SK-N-SH treated with all-trans-retinoic acid at 6 μM for 48 hours (cell line): ENCODE data around the gene NSD2.

ENCODE experiments used
- ATAC-seq: fragments of 200-7000 bp; cut with Tn5 transposase; 3 replicates; pipeline ENCODE4 v1.9.1; 2020; ENCODE audit warnings: mild to moderate bottlenecking, moderate library complexity
- ARNTL ChIP-seq: fragments of 450-650 bp; formaldehyde crosslinking; IDR thresholded peaks from 2 replicates; pipeline ENCODE4 v1.5.0; 2020; ENCODE audit warnings: low read depth, mild to moderate bottlenecking, moderate library complexity, borderline replicate concordance
- BACH2 ChIP-seq: fragments of 250-450 bp; sonication (Bioruptor Pico); IDR thresholded peaks from 2 replicates; pipeline ENCODE4 v1.9.0; 2021; ENCODE audit warnings: mild to moderate bottlenecking, borderline replicate concordance
- CSDC2 ChIP-seq: fragments of 250-450 bp; sonication (Bioruptor Pico); IDR thresholded peaks from 2 replicates; pipeline ENCODE4 v1.5.0; 2020; ENCODE audit warnings: mild to moderate bottlenecking, moderate library complexity
- GLIS3 ChIP-seq: fragments of 250-450 bp; sonication (Bioruptor Pico); IDR thresholded peaks from 2 replicates; pipeline ENCODE4 v1.5.0; 2020; ENCODE audit warnings: mild to moderate bottlenecking, moderate library complexity
- ISL1 ChIP-seq: fragments of 250-450 bp; sonication (Bioruptor Pico); IDR thresholded peaks from 2 replicates; pipeline ENCODE4 v2.1.2; 2022; ENCODE audit warnings: mild to moderate bottlenecking, moderate library complexity
- OSR1 ChIP-seq: fragments of 250-450 bp; sonication (Bioruptor Pico); IDR thresholded peaks from 2 replicates; pipeline ENCODE4 v1.8.0; 2022; ENCODE audit warnings: moderate library complexity, mild to moderate bottlenecking, inconsistent platforms
- PPARA ChIP-seq: fragments of 250-450 bp; sonication (Bioruptor Pico); IDR thresholded peaks from 2 replicates; pipeline ENCODE4 v1.5.0; 2020; ENCODE audit warnings: mild to moderate bottlenecking, borderline replicate concordance
- RARB ChIP-seq: fragments of 250-450 bp; sonication (Bioruptor Pico); IDR thresholded peaks from 2 replicates; pipeline ENCODE4 v1.8.0; 2021; ENCODE audit warnings: mild to moderate bottlenecking, moderate library complexity
- SNAI2 ChIP-seq: fragments of 250-450 bp; sonication (Bioruptor Pico); IDR thresholded peaks from 2 replicates; pipeline ENCODE4 v1.5.0; 2020; ENCODE audit warnings: mild to moderate bottlenecking, moderate library complexity
- TCF4 ChIP-seq: fragments of 250-450 bp; sonication (Bioruptor Pico); IDR thresholded peaks from 2 replicates; pipeline ENCODE4 v1.8.0; 2021; ENCODE audit warnings: mild to moderate bottlenecking, moderate library complexity, borderline replicate concordance
- TOX ChIP-seq: fragments of 250-450 bp; sonication (Bioruptor Pico); IDR thresholded peaks from 2 replicates; pipeline ENCODE4 v1.8.0; 2021; ENCODE audit warnings: mild to moderate bottlenecking, moderate library complexity, borderline replicate concordance
- TSHZ2 ChIP-seq: fragments of 250-450 bp; sonication (Bioruptor Pico); IDR thresholded peaks from 2 replicates; pipeline ENCODE4 v1.5.0; 2020; ENCODE audit warnings: mild to moderate bottlenecking, moderate library complexity
- ZC3H10 ChIP-seq: fragments of 250-450 bp; sonication (Bioruptor Pico); IDR thresholded peaks from 2 replicates; pipeline ENCODE4 v1.5.1; 2021; ENCODE audit warnings: mild to moderate bottlenecking, moderate library complexity
- ZFP3 ChIP-seq: fragments of 250-450 bp; sonication (Bioruptor Pico); IDR thresholded peaks from 2 replicates; pipeline ENCODE4 v1.5.0; 2020; ENCODE audit warnings: mild to moderate bottlenecking, moderate library complexity
- ZFP30 ChIP-seq: fragments of 450-650 bp; formaldehyde crosslinking; IDR thresholded peaks from 2 replicates; pipeline ENCODE4 v1.5.0; 2022; ENCODE audit warnings: mild to moderate bottlenecking, moderate library complexity
- ZNF565 ChIP-seq: fragments of 450-650 bp; formaldehyde crosslinking; conservative IDR thresholded peaks from 2 replicates; pipeline ENCODE4 v1.5.0; 2020; ENCODE audit warnings: low read depth, mild to moderate bottlenecking, moderate library complexity
- ZNF70 ChIP-seq: fragments of 450-650 bp; formaldehyde crosslinking; IDR thresholded peaks from 2 replicates; pipeline ENCODE4 v1.5.0; 2020; ENCODE audit warnings: mild to moderate bottlenecking, moderate library complexity
- ZNF8 ChIP-seq: fragments of 450-650 bp; formaldehyde crosslinking; IDR thresholded peaks from 2 replicates; pipeline ENCODE4 v1.5.0; 2020; ENCODE audit warnings: mild to moderate bottlenecking, moderate library complexity
- TF ChIP-seq, protein P1 (sequence below): fragments of 250-450 bp; sonication (Bioruptor Pico); IDR thresholded peaks from 2 replicates; pipeline ENCODE4 v1.5.1; 2021; ENCODE audit warnings: mild to moderate bottlenecking, moderate library complexity
- TF ChIP-seq, protein P2 (sequence below): fragments of 250-450 bp; sonication (Bioruptor Pico); IDR thresholded peaks from 2 replicates; pipeline ENCODE4 v1.5.1; 2020; ENCODE audit warnings: low read depth, mild to moderate bottlenecking, moderate library complexity
- TF ChIP-seq, protein P3 (sequence below): fragments of 250-450 bp; sonication (Bioruptor Pico); IDR thresholded peaks from 2 replicates; pipeline ENCODE4 v1.8.0; 2020; ENCODE audit warnings: mild to moderate bottlenecking, moderate library complexity, borderline replicate concordance

Gene NSD2

GRCh38 chr4:1943928-1944327 is 72.7 kb downstream of the NSD2 start:
- TF ChIP-seq GLIS3 (no peak), ZC3H10 (CRISPR knock-in tag) (no peak), RARB (CRISPR knock-in tag) (no peak), BACH2 (CRISPR knock-in tag) (no peak), OSR1 (CRISPR knock-in tag) (no peak), ZNF565 (CRISPR knock-in tag) (no peak), ARNTL (CRISPR knock-in tag) (no peak), TSHZ2 (CRISPR knock-in tag) (no peak), ZFP30 (CRISPR knock-in tag) (no peak), ZNF70 (CRISPR knock-in tag) (no peak), TCF4 (CRISPR knock-in tag) (no peak), PPARA (CRISPR knock-in tag) (no peak), SNAI2 (CRISPR knock-in tag) (no peak), CSDC2 (no peak)
- TF ChIP-seq, protein P1, sequence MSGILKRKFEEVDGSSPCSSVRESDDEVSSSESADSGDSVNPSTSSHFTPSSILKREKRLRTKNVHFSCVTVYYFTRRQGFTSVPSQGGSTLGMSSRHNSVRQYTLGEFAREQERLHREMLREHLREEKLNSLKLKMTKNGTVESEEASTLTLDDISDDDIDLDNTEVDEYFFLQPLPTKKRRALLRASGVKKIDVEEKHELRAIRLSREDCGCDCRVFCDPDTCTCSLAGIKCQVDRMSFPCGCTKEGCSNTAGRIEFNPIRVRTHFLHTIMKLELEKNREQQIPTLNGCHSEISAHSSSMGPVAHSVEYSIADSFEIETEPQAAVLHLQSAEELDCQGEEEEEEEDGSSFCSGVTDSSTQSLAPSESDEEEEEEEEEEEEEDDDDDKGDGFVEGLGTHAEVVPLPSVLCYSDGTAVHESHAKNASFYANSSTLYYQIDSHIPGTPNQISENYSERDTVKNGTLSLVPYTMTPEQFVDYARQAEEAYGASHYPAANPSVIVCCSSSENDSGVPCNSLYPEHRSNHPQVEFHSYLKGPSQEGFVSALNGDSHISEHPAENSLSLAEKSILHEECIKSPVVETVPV (CRISPR knock-in tag) = no peak
- TF ChIP-seq, protein P2, sequence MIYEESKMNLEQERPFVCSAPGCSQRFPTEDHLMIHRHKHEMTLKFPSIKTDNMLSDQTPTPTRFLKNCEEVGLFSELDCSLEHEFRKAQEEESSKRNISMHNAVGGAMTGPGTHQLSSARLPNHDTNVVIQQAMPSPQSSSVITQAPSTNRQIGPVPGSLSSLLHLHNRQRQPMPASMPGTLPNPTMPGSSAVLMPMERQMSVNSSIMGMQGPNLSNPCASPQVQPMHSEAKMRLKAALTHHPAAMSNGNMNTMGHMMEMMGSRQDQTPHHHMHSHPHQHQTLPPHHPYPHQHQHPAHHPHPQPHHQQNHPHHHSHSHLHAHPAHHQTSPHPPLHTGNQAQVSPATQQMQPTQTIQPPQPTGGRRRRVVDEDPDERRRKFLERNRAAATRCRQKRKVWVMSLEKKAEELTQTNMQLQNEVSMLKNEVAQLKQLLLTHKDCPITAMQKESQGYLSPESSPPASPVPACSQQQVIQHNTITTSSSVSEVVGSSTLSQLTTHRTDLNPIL (CRISPR knock-in tag) = no peak
- TF ChIP-seq, protein P3, sequence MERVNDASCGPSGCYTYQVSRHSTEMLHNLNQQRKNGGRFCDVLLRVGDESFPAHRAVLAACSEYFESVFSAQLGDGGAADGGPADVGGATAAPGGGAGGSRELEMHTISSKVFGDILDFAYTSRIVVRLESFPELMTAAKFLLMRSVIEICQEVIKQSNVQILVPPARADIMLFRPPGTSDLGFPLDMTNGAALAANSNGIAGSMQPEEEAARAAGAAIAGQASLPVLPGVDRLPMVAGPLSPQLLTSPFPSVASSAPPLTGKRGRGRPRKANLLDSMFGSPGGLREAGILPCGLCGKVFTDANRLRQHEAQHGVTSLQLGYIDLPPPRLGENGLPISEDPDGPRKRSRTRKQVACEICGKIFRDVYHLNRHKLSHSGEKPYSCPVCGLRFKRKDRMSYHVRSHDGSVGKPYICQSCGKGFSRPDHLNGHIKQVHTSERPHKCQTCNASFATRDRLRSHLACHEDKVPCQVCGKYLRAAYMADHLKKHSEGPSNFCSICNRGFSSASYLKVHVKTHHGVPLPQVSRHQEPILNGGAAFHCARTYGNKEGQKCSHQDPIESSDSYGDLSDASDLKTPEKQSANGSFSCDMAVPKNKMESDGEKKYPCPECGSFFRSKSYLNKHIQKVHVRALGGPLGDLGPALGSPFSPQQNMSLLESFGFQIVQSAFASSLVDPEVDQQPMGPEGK (CRISPR knock-in tag) = no peak
- ATAC-seq = no peak

- ATAC-seq = no peak
- TF ChIP-seq BACH2 (CRISPR knock-in tag) (no peak), ZC3H10 (CRISPR knock-in tag) (no peak), TSHZ2 (CRISPR knock-in tag) (no peak), ZNF565 (CRISPR knock-in tag) (no peak), ZFP30 (CRISPR knock-in tag) (no peak), TOX (CRISPR knock-in tag) (no peak), CSDC2 (no peak), OSR1 (CRISPR knock-in tag) (no peak), ZNF70 (CRISPR knock-in tag) (no peak), RARB (CRISPR knock-in tag) (no peak), TCF4 (CRISPR knock-in tag) (no peak), ZFP3 (CRISPR knock-in tag) (no peak), ZNF8 (CRISPR knock-in tag) (no peak), ARNTL (CRISPR knock-in tag) (no peak), ISL1 (no peak)
- TF ChIP-seq, protein P2 (CRISPR knock-in tag) = no peak
- TF ChIP-seq, protein P3 (CRISPR knock-in tag) = no peak
- TF ChIP-seq, protein P1 (CRISPR knock-in tag) = no peak
These were observed 74.1 kb downstream of the NSD2 start for GRCh38 chr4:1945124-1945895.
